ENCODE data around the gene BMP6.

Gene BMP6

DNA sequence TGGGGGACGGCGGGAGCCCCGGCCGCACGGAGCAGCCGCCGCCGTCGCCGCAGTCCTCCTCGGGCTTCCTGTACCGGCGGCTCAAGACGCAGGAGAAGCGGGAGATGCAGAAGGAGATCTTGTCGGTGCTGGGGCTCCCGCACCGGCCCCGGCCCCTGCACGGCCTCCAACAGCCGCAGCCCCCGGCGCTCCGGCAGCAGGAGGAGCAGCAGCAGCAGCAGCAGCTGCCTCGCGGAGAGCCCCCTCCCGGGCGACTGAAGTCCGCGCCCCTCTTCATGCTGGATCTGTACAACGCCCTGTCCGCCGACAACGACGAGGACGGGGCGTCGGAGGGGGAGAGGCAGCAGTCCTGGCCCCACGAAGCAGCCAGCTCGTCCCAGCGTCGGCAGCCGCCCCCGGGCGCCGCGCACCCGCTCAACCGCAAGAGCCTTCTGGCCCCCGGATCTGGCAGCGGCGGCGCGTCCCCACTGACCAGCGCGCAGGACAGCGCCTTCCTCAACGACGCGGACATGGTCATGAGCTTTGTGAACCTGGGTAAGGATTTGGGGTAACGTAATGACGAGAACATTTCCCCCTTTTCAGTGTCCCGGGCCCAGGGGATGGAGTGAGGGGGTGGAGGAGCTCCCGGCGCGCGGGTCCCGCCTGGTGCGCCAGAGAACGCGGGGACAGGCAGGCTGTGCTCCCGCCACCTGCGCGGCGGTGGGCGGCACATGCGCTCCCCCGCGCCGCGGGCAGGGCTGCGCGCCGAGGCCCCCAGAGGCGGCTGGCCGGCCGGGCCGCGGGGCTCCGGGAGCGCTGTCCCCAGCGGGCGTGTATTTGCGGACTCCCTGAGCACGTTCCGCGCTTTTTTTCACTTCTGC lies 1.4 kb downstream of the BMP6 start:
- Mint-ChIP-seq H3K36me3 (ENCODE audit: low read depth) (no peaks in the 10 kb centered on the region), H3K27me3 (ENCODE audit: low read depth) (peaks cover 76% of the 10 kb centered on the region), H3K4me1 (ENCODE audit: low read depth) (peaks cover 14% of the 10 kb centered on the region), H3K27ac (no peak overlapping the region), H3K4me3 (peak overlapping the region; percentile 67), H3K9me3 (no peaks in the 10 kb centered on the region)
- DNase-seq (ENCODE audit: low spot score) = no peak

DNA sequence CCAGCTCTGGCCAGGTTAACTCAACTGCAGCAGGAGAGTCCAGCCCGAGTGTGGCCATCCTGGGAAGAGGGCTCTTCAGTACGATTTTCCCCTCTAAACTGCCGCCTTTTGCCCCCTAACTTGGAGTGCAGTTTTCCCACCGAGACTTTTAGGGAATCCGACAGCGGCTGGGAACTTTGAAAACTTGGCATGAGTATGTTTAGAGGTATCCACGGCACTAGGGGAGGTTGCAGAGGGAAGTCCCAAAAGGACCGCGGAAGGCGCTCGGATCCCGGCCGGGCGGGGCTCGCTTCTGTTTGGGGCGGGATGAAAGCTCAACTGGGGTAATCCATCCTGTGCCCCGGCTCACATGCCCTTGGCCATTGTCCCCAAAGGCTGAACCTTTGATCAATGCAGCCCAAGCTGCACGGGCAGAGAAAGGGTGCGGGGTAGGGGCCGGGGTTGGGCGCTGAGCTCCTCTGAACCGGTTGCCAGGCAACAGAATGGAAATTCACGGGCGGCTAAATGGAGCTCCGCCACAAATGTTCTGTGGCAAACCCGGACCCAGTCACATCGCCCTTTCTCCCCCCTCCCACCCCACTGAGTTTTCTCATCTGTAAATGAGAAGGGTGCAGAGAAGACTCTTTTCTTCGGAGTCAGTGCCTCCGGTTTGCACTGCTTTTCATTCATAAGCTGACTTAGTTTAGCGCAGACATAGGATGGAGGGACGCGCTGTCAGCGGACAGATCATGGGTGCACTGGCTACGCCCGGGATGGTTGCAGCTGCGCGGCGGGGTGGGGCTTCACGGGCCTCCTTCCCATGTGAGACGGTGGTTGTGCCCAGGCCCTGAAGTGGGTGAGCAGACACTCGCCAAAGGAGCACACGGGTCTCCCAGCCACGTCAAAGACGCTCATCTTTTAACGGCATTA lies 2.3 kb downstream of the BMP6 start:
- no peaks in the 10 kb centered on the region for H3K36me3 Mint-ChIP-seq (ENCODE audit: low read depth)
- no peak overlapping the region for H3K27ac Mint-ChIP-seq
- no peaks in the 10 kb centered on the region for H3K9me3 Mint-ChIP-seq
- peak overlapping the region; percentile 67 for H3K4me3 Mint-ChIP-seq
- peaks cover 76% of the 10 kb centered on the region for H3K27me3 Mint-ChIP-seq (ENCODE audit: low read depth)
- H3K4me1 Mint-ChIP-seq (ENCODE audit: low read depth) = peaks cover 14% of the 10 kb centered on the region
- DNase-seq (ENCODE audit: low spot score) = no peak

- Mint-ChIP-seq H3K4me1 (ENCODE audit: low read depth) (peaks cover 14% of the 10 kb centered on the region), H3K36me3 (ENCODE audit: low read depth) (no peaks in the 10 kb centered on the region), H3K9me3 (no peaks in the 10 kb centered on the region), H3K4me3 (peak overlapping the region; percentile 21), H3K27ac (no peak overlapping the region), H3K27me3 (ENCODE audit: low read depth) (peaks cover 71% of the 10 kb centered on the region)
- DNase-seq (ENCODE audit: low spot score) = no peak
These were observed 3.1 kb downstream of the BMP6 start for GRCh38 chr6:7728855-7729590.

DNA sequence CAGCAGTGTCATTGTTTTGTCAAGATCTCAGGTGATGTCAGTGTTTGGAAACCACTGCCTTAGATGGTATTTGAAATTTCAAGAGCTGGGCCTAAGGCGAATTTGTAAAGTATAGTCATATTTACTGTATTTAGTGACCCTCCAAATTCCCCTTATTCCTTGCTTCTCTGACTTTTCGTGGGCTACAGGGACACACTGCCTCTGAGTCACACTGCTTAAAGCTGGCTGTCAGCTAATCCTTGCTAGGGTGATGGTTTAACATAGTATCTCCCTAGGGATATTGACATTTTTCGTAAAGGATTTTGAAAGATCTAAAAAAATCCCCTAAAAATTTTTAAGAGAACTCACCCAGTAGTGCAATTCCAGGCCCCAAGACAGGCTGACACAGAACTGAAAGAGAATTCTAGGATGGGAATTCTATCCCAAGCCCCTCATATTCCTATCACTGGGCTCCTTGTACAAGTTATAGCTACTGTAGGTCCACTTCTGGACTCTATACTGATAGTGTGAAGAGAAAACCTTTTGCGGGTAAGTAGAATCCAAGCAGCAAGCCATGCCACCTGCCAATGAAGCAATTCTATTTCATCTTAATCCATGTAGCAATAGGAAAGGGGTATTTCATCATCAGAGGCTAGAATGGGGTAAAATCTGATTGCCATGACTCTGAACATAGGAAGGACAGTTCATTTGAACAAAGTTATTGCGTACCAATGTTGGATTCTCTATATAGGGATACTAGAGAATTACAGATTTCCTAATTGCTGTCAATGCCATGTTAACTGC lies 4.3 kb downstream of the BMP6 start:
- Mint-ChIP-seq H3K36me3 (ENCODE audit: low read depth) (no peaks in the 10 kb centered on the region), H3K4me1 (ENCODE audit: low read depth) (peaks cover 14% of the 10 kb centered on the region), H3K27ac (no peak overlapping the region), H3K9me3 (no peaks in the 10 kb centered on the region), H3K27me3 (ENCODE audit: low read depth) (peaks cover 64% of the 10 kb centered on the region), H3K4me3 (no peak overlapping the region)
- no peak for DNase-seq (ENCODE audit: low spot score)

DNA sequence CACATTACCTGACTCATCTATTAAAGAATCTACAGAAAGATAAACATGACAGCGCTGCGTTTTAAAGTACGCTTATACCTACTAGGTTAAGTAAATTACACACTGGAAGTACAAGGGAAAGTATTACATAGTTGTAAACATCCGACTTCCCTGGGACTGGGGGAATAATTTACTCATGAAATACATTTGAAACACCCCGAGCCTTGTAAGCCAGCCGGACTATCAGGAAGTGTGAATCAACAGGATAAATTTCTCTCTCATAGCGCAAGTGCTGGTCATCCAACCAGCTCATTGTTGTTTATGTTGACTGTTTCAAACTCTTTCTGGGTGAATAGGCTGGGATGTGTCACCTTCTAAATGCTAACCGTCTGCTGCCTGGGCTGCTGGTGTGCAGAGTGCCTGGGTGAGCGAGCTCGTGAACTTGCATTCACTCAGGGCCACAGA lies 4.9 kb downstream of the BMP6 start:
- H3K36me3 Mint-ChIP-seq (ENCODE audit: low read depth) = no peaks in the 10 kb centered on the region
- H3K27ac Mint-ChIP-seq = no peak overlapping the region
- H3K4me1 Mint-ChIP-seq (ENCODE audit: low read depth) = peaks cover 9% of the 10 kb centered on the region
- no peaks in the 10 kb centered on the region for H3K9me3 Mint-ChIP-seq
- H3K27me3 Mint-ChIP-seq (ENCODE audit: low read depth) = peaks cover 63% of the 10 kb centered on the region
- H3K4me3 Mint-ChIP-seq = no peak overlapping the region
- no peak for DNase-seq (ENCODE audit: low spot score)

DNA sequence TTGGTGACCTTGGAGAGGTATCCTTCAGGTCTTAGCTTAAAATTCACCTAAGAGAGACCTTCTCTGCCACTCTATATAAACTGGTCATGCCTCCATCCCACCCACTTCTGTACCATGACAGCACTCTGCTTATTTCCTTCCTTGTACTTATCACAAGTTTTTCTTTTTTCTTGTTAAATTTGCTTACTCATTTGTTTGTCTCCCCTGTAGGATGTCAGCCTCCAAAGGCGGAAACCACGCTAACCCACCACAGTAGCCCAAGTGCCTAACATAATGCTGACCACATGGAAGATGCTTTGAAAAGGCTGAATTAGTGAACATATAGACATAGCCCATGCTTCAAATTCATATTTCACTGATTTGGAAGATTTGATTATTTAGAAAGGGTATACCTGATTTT lies 5.4 kb downstream of the BMP6 start:
- Mint-ChIP-seq H3K4me3 (no peak overlapping the region), H3K27ac (no peak overlapping the region), H3K9me3 (no peaks in the 10 kb centered on the region), H3K27me3 (ENCODE audit: low read depth) (peaks cover 60% of the 10 kb centered on the region), H3K4me1 (ENCODE audit: low read depth) (peaks cover 9% of the 10 kb centered on the region), H3K36me3 (ENCODE audit: low read depth) (no peaks in the 10 kb centered on the region)
- DNase-seq (ENCODE audit: low spot score) = no peak

DNA sequence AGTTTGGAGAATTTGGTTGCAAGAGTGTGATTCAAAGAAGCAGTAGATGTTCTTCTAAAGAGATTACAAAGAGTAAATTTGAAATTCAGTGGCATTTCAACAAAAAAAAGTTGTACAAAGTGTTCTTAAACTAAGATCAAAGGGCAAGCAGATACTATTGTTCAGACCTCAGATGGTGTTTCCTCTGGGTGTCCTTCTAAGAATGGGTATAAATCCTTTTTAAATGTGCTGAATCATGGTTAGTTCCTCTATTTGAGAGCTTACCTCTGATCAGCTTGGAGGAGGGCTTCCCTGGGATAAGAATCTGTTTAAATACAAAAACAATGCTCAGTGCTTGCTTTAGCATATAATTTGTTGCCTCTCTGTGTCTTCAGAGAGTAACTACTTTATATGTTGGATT lies 6.3 kb downstream of the BMP6 start:
- H3K4me3 Mint-ChIP-seq = no peak overlapping the region
- no peak overlapping the region for H3K27ac Mint-ChIP-seq
- H3K27me3 Mint-ChIP-seq (ENCODE audit: low read depth) = peaks cover 60% of the 10 kb centered on the region
- no peaks in the 10 kb centered on the region for H3K36me3 Mint-ChIP-seq (ENCODE audit: low read depth)
- DNase-seq (ENCODE audit: low spot score) = no peak
- H3K4me1 Mint-ChIP-seq (ENCODE audit: low read depth) = peaks cover 9% of the 10 kb centered on the region
- H3K9me3 Mint-ChIP-seq = no peaks in the 10 kb centered on the region

GRCh38 chr6:7734707-7735383 lies 8.9 kb downstream of the BMP6 start:
- no peaks in the 10 kb centered on the region for H3K36me3 Mint-ChIP-seq (ENCODE audit: low read depth)
- H3K4me1 Mint-ChIP-seq (ENCODE audit: low read depth) = peaks cover 2% of the 10 kb centered on the region
- no peak overlapping the region for H3K4me3 Mint-ChIP-seq
- H3K9me3 Mint-ChIP-seq = no peaks in the 10 kb centered on the region
- peaks cover 46% of the 10 kb centered on the region for H3K27me3 Mint-ChIP-seq (ENCODE audit: low read depth)
- H3K27ac Mint-ChIP-seq = no peak overlapping the region
- no peak for DNase-seq (ENCODE audit: low spot score)

GRCh38 chr6:7737106-7737505 lies 11.2 kb downstream of the BMP6 start:
- H3K27me3 Mint-ChIP-seq (ENCODE audit: low read depth) = peaks cover 32% of the 10 kb centered on the region
- H3K36me3 Mint-ChIP-seq (ENCODE audit: low read depth) = no peaks in the 10 kb centered on the region
- no peaks in the 10 kb centered on the region for H3K9me3 Mint-ChIP-seq
- no peak for DNase-seq (ENCODE audit: low spot score)
- no peaks in the 10 kb centered on the region for H3K4me1 Mint-ChIP-seq (ENCODE audit: low read depth)
- no peak overlapping the region for H3K27ac Mint-ChIP-seq
- H3K4me3 Mint-ChIP-seq = no peak overlapping the region

- no peaks in the 10 kb centered on the region for H3K36me3 Mint-ChIP-seq (ENCODE audit: low read depth)
- H3K4me3 Mint-ChIP-seq = no peak overlapping the region
- H3K9me3 Mint-ChIP-seq = no peaks in the 10 kb centered on the region
- no peaks in the 10 kb centered on the region for H3K4me1 Mint-ChIP-seq (ENCODE audit: low read depth)
- H3K27ac Mint-ChIP-seq = no peak overlapping the region
- peaks cover 27% of the 10 kb centered on the region for H3K27me3 Mint-ChIP-seq (ENCODE audit: low read depth)
- no peak for DNase-seq (ENCODE audit: low spot score)
These were observed 12.0 kb downstream of the BMP6 start for GRCh38 chr6:7737867-7738266.

GRCh38 chr6:7742223-7742785 lies 16.4 kb downstream of the BMP6 start:
- Mint-ChIP-seq H3K27ac (no peak overlapping the region), H3K36me3 (ENCODE audit: low read depth) (no peaks in the 10 kb centered on the region), H3K4me3 (no peak overlapping the region), H3K4me1 (ENCODE audit: low read depth) (no peaks in the 10 kb centered on the region), H3K27me3 (ENCODE audit: low read depth) (peaks cover 16% of the 10 kb centered on the region), H3K9me3 (no peaks in the 10 kb centered on the region)
- DNase-seq (ENCODE audit: low spot score) = no peak

GRCh38 chr6:7745942-7746341 lies 20.0 kb downstream of the BMP6 start:
- no peak for DNase-seq (ENCODE audit: low spot score)
- Mint-ChIP-seq H3K4me1 (ENCODE audit: low read depth) (no peaks in the 10 kb centered on the region), H3K4me3 (no peak overlapping the region), H3K27ac (no peak overlapping the region), H3K27me3 (ENCODE audit: low read depth) (peaks cover 10% of the 10 kb centered on the region), H3K9me3 (no peaks in the 10 kb centered on the region), H3K36me3 (ENCODE audit: low read depth) (no peaks in the 10 kb centered on the region)

All from T-helper 2 cell treated with Interferon-gamma antibody and Interleukin-4, amounts not matched to agents 5 μg/mL and 100 μg/mL, for 36 hours (primary cell).